SW480 (cell line): ENCODE results near the gene NLGN1.

Experiments
- DNase-seq: peaks from one replicate; pipeline ENCODE4 v3.0.0-alpha.2; 2016; ENCODE audit warnings: low spot score

The NLGN1 gene

DNA sequence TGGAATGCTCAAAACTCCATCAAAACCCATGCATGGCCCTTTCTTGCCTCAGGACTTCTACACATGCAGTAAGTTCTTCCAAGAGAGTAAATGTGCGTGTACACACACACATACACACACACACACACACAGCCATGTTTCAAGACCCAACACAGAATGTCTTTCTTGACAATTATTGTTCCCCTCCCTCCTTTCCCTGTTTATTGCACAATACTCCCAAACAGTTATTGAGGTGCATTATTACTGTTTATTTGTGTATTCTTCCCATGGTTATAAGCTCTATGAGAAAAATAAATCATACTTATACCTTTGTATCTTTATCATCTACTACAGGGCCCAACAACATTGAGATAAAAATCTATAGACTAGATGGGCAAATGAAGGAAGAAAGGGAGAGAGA is 937.8 kb downstream of the NLGN1 start:
- DNase-seq: no peak

DNA sequence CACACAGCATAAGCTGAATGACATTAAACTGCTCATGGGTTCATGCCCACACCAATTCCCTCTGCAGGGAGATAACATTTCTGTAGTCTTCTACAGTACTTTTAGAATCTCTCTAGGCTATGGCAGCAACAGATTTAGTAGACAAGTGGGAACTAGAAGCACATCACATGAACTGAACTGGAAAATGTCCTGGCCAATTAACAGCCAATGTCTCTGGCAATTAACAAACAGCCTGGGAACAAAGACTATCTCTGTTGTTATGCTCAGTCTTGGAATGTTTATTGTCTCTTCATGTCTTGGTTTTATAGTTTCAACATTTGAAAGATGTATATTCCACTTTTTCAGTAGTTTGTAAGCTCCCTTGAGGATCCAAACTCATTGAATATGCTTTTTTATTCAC is 938.4 kb downstream of the NLGN1 start:
- DNase-seq: no peak
